GM21381 (cell line): Measurements from ENCODE around the gene FILIP1.

ENCODE experiments used
- ATAC-seq: cut with Tn5 transposase; IDR thresholded peaks from one replicate; pipeline ENCODE4 v1.9.1; 2021; ENCODE audit warnings: mild to moderate bottlenecking, moderate library complexity; ENCODE audit not compliant: unreplicated experiment

Gene FILIP1, protein sequence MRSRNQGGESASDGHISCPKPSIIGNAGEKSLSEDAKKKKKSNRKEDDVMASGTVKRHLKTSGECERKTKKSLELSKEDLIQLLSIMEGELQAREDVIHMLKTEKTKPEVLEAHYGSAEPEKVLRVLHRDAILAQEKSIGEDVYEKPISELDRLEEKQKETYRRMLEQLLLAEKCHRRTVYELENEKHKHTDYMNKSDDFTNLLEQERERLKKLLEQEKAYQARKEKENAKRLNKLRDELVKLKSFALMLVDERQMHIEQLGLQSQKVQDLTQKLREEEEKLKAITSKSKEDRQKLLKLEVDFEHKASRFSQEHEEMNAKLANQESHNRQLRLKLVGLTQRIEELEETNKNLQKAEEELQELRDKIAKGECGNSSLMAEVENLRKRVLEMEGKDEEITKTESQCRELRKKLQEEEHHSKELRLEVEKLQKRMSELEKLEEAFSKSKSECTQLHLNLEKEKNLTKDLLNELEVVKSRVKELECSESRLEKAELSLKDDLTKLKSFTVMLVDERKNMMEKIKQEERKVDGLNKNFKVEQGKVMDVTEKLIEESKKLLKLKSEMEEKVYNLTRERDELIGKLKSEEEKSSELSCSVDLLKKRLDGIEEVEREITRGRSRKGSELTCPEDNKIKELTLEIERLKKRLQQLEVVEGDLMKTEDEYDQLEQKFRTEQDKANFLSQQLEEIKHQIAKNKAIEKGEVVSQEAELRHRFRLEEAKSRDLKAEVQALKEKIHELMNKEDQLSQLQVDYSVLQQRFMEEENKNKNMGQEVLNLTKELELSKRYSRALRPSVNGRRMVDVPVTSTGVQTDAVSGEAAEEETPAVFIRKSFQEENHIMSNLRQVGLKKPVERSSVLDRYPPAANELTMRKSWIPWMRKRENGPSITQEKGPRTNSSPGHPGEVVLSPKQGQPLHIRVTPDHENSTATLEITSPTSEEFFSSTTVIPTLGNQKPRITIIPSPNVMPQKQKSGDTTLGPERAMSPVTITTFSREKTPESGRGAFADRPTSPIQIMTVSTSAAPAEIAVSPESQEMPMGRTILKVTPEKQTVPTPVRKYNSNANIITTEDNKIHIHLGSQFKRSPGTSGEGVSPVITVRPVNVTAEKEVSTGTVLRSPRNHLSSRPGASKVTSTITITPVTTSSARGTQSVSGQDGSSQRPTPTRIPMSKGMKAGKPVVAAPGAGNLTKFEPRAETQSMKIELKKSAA (N-terminal part only)

GRCh38 chr6:75493400-75494064, at the start of gene FILIP1:
Gene FILIP1 (minus strand): TSS chr6:75493800. CDS start chr6:75414972, 78,828 bp downstream.
- no peak for ATAC-seq

GRCh38 chr6:75543311-75543710, 49.7 kb upstream of the FILIP1 start:
- no peak for ATAC-seq

GRCh38 chr6:75539136-75539535, 45.5 kb upstream of the FILIP1 start:
- no peak for ATAC-seq

- no peak for ATAC-seq
Measured at GRCh38 chr6:75532521-75532920, 38.9 kb upstream of the FILIP1 start.

DNA sequence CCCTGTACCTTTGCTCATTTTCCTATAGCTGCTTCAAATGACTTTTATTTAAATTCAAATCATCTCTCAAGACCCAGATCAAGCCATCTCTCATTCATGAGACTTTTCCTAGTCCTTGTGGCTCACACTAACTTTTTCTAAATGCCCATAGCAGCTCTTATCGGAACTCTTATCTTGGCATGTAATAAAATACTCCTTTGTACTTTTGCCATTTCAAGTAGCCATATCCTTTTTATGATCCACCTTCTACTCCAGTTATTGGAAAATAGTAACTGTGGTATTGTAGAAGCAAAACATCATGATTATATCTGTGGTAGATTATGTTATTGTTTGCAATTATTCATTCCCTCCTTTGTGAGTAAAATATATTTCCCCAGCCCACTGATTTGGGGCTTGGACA, 37.6 kb upstream of the FILIP1 start:
- ATAC-seq, result no peak

- no peak for ATAC-seq
Measured at GRCh38 chr6:75530696-75531095, 37.1 kb upstream of the FILIP1 start.

DNA sequence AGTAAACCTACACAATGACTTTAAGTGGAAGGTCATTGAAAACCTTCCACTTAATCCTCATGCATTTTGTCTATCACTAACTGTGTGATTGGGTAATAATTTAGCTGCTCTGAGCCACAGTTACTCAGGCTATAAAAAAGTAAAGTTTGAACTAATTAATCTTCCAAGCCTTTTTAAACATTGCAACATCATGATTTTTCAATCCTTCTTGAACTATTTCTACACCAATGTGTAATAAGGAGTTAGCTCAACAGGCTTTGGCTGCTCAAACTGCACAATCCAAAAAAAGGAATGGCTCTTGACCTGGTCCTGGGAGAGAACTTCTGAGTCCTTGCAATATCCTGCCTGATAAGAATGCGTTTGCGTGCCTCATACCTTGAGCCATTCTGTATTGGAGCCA, 34.8 kb upstream of the FILIP1 start:
- no peak for ATAC-seq

- no peak for ATAC-seq
Measured at GRCh38 chr6:75526502-75527127, 33.0 kb upstream of the FILIP1 start.

- ATAC-seq, result no peak
Measured at GRCh38 chr6:75525682-75526081, 32.1 kb upstream of the FILIP1 start.

DNA sequence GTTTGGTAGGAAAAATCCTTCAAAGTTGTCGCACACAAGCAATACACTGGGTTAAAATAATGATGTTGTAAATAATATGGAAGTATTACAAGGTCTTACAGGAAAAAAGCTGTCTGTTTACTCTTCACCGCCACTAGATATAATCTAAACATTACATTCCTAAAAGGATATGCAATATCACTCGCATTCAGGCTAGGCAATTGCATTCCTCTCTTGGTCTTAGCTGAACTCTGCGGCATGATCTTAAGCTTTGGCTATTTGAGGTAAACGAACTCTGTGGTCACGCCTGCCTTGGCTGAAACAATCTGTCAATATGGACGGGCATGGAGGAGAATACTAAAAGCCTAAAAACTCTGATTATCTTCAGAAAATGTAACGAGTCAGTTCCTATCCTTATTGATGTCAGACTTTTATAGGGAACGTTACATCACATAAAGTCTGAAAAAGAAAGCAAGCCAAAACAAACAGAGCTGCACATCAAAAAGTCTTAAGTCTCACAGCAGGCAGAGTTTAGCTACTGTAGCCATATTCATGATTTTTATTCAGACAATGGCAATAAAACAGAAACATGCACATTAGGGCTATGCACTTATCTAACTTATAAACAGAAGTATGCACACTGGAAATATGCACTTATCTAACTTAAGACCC, 30.8 kb upstream of the FILIP1 start:
- ATAC-seq, result no peak

- ATAC-seq, result no peak
Measured at GRCh38 chr6:75516757-75517156, 23.2 kb upstream of the FILIP1 start.

- no peak for ATAC-seq
Measured at GRCh38 chr6:75512591-75512990, 19.0 kb upstream of the FILIP1 start.

GRCh38 chr6:75505424-75505823, 11.8 kb upstream of the FILIP1 start:
- ATAC-seq, result no peak

DNA sequence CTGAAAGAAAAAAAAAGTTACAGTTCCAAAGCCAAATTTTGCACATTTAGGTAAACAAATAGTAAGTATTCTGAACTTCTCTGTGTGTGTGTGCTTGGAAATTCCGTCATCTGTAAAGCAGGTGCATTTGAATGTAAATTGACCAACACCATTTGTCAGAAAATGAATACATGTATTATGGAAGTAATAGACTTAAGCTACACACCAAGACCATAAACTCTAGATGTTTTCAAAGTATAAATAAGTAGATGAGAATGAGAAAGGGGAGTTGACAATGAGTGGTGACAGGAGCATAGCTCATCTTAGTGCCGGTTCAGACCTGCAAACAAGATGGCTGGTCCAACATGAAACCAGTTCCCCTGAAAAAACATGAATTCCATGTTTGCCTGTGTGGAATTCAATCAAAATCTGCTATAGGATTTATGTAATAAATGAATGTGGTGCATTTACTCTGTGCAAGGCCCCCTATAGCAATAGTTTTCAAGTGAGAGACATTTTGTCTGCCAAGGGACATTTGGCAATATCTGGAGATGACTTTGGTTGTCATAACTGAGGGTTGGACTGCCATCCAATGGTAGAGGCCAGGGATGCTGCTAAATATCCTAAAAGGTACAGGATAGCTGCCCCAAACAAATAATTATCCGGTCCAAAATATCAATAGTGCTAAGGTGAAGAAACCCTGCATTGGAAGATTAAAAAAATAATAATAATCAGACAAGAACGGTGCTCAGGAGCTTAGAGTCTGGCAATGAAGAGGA, 11.0 kb upstream of the FILIP1 start:
- ATAC-seq, result no peak

DNA sequence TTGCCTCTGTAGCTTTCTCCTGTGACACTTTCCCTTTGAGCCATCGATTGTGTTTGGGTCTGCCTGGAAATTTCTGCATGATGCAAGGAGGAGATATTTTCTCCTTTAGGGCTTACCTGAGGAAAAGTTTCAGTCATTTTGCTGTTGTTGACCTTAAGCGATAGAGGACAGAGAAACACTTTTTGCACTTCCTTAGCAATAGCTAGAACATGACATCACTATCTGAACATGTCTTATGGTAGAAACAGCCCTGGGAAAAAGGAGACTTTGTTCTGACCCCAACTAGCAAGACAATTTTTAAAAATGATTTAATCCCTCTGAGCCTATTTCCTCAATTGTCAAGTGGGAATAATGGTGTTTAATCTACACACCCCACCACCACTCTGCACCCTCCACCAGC, 9.7 kb upstream of the FILIP1 start:
- no peak for ATAC-seq

DNA sequence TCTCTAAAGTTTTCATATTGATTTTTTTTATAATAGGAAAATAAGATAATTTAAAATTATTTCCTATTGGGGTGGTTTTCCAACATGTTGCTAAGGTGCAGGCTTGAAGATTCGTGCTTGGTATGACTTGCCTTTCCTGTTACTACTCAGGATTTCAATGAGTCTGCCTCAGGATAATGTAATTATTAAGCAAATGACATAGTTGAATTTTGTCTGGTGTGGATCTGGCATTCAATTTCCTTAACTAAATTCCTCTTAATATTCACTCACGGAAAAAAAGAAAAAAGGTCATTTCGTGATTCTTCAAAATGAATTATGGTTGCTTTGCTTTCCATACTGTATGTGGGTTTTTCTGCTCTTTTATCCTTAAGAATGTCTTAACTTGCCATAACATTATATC, 9.3 kb upstream of the FILIP1 start:
- no peak for ATAC-seq

- no peak for ATAC-seq
Measured at GRCh38 chr6:75501756-75502155, 8.2 kb upstream of the FILIP1 start.

- no peak for ATAC-seq
Measured at GRCh38 chr6:75499640-75500039, 6.0 kb upstream of the FILIP1 start.

- no peak for ATAC-seq
Measured at GRCh38 chr6:75498862-75499261, 5.3 kb upstream of the FILIP1 start.
